Neural progenitor cell (in vitro differentiated cells): ENCODE measurements around the gene SNIP1. TPM values are rescaled to one million over a fixed set of nuclear protein-coding genes. Genes with fewer than 3 reads are reported as not detected.

Source experiments
- DNase-seq: peaks from one replicate; pipeline ENCODE4 v3.0.0-alpha.2; 2016; ENCODE audit warnings: low spot score
- H2AFZ ChIP-seq: fragments of 200-600 bp; sonication (generic); replicated peaks from 2 replicates; pipeline ENCODE4 v1.6.1; 2016; ENCODE audit warnings: antibody characterized with exemption
- H3F3A ChIP-seq: fragments of 200-600 bp; sonication (generic); 2 replicates; pipeline ENCODE4 v1.6.1; 2016; ENCODE audit warnings: antibody characterized with exemption, low read depth
- H3K27ac ChIP-seq: fragments of 200-600 bp; sonication (generic); 2 replicates; pipeline ENCODE4 v1.5.1; 2016; ENCODE audit warnings: mild to moderate bottlenecking
- H3K27me3 ChIP-seq: fragments of 200-600 bp; sonication (generic); 2 replicates; pipeline ENCODE4 v1.6.1; 2016; ENCODE audit warnings: mild to moderate bottlenecking, moderate library complexity
- H3K36me3 ChIP-seq: fragments of 200-600 bp; sonication (generic); 2 replicates; pipeline ENCODE4 v1.5.1; 2016
- H3K4me1 ChIP-seq: fragments of 200-600 bp; sonication (generic); 2 replicates; pipeline ENCODE4 v1.6.1; 2016; ENCODE audit warnings: mixed run types
- H3K4me2 ChIP-seq: fragments of 200-600 bp; sonication (generic); 2 replicates; pipeline ENCODE4 v1.6.1; 2016
- H3K4me3 ChIP-seq: fragments of 200-600 bp; sonication (generic); 2 replicates; pipeline ENCODE4 v1.5.1; 2016
- H3K79me2 ChIP-seq: fragments of 200-600 bp; sonication (generic); 2 replicates; pipeline ENCODE4 v1.6.1; 2016; ENCODE audit warnings: low read depth
- H3K9ac ChIP-seq: fragments of 200-600 bp; sonication (generic); 2 replicates; pipeline ENCODE4 v1.6.1; 2016
- H3K9me3 ChIP-seq: fragments of 200-600 bp; sonication (generic); 2 replicates; pipeline ENCODE4 v1.5.1; 2016; ENCODE audit warnings: low read depth
- H4K20me1 ChIP-seq: fragments of 200-600 bp; sonication (generic); 2 replicates; pipeline ENCODE4 v1.6.1; 2016; ENCODE audit warnings: low read depth
- H3K27ac Mint-ChIP-seq: 3 replicates; pipeline ENCODE4 v1.8.0; 2021; ENCODE audit warnings: mixed read lengths
- H3K27me3 Mint-ChIP-seq: 2 replicates; pipeline ENCODE4 v1.8.0; 2022; ENCODE audit warnings: low read depth, mild to moderate bottlenecking, inconsistent platforms, moderate library complexity, mixed read lengths; ENCODE audit not compliant: insufficient read depth
- H3K36me3 Mint-ChIP-seq: 3 replicates; pipeline ENCODE4 v1.8.0; 2021; ENCODE audit warnings: mixed read lengths
- H3K4me1 Mint-ChIP-seq: 3 replicates; pipeline ENCODE4 v1.8.0; 2021; ENCODE audit warnings: mixed read lengths
- H3K4me3 Mint-ChIP-seq: 3 replicates; pipeline ENCODE4 v1.8.0; 2021; ENCODE audit warnings: mild to moderate bottlenecking, moderate library complexity, mixed read lengths
- H3K9me3 Mint-ChIP-seq: 3 replicates; pipeline ENCODE4 v1.8.0; 2020; ENCODE audit warnings: mixed read lengths
- EZH2 ChIP-seq: fragments of 200-600 bp; sonication (generic); IDR thresholded peaks from 2 replicates; pipeline ENCODE4 v1.6.1; 2017; ENCODE audit warnings: antibody characterized with exemption, mild to moderate bottlenecking, moderate library complexity
- EZH2phosphoT487 ChIP-seq: fragments of 200-600 bp; sonication (generic); IDR thresholded peaks from 2 replicates; pipeline ENCODE4 v1.6.1; 2017; ENCODE audit warnings: antibody characterized with exemption
- total RNA-seq: library from RNA; depleted of rRNA; stranded (reverse); fragments of >200 nt; gene quantifications from 2 replicates; pipeline ENCODE4 v1.2.3, GENCODE V29; 2015; ENCODE audit warnings: low replicate concordance
- TF ChIP-seq, protein P1 (sequence below): fragments of 200-600 bp; sonication (generic); IDR thresholded peaks from 2 replicates; pipeline ENCODE4 v1.5.1; 2017; ENCODE audit warnings: antibody characterized with exemption, mild to moderate bottlenecking

Gene SNIP1
- total RNA-seq, 1 donor from 2014 or later = 15.4 TPM

DNA sequence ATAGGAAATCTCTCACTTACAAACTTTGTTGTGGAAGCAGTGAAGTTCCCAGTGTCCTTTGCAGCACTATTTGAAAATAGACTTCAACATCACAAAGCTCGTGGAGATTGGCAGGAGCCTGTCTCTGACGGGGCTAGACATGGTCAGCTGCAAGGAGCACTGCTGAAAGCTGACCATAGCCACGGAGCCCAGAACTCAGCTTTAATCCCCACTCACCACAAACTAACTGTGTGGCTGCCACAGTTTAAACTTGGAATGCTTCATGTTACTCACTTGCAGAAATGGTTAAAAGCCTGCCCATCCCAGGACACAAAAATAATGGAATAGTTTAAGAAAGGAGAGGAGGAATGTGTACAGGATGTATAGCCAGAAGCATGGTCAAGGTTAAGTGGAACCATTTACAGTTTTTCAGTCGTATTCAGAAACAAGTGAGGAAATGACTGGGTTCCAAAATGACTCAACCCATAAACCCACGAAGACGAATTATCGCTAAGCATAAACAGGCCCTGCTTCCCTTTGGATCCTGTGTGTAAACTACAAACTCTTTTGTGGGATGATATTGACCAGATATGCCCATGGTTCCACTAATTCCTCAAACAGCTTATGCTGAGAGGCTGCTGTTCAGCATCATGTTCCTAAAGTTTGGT lies 20.9 kb upstream of the SNIP1 start:
- H3K4me1 Mint-ChIP-seq = no peaks in the 10 kb centered on the region
- no peaks in the 10 kb centered on the region for H3K27me3 Mint-ChIP-seq
- TF ChIP-seq EZH2phosphoT487 (no peak), EZH2 (no peak)
- TF ChIP-seq, protein P1, sequence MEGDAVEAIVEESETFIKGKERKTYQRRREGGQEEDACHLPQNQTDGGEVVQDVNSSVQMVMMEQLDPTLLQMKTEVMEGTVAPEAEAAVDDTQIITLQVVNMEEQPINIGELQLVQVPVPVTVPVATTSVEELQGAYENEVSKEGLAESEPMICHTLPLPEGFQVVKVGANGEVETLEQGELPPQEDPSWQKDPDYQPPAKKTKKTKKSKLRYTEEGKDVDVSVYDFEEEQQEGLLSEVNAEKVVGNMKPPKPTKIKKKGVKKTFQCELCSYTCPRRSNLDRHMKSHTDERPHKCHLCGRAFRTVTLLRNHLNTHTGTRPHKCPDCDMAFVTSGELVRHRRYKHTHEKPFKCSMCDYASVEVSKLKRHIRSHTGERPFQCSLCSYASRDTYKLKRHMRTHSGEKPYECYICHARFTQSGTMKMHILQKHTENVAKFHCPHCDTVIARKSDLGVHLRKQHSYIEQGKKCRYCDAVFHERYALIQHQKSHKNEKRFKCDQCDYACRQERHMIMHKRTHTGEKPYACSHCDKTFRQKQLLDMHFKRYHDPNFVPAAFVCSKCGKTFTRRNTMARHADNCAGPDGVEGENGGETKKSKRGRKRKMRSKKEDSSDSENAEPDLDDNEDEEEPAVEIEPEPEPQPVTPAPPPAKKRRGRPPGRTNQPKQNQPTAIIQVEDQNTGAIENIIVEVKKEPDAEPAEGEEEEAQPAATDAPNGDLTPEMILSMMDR = no peak
- no peak for DNase-seq
- H3K4me3 ChIP-seq = no peak overlapping the region
- no peaks in the 10 kb centered on the region for H3K4me1 ChIP-seq
- H3K9me3 ChIP-seq = no peaks in the 10 kb centered on the region
- H3K27ac Mint-ChIP-seq = no peak overlapping the region
- H3K79me2 ChIP-seq = no peaks in the 10 kb centered on the region
- no peaks in the 10 kb centered on the region for H3F3A ChIP-seq
- no peak overlapping the region for H3K9ac ChIP-seq
- no peak overlapping the region for H3K4me2 ChIP-seq
- peaks cover 4% of the 10 kb centered on the region for H3K36me3 ChIP-seq
- no peak overlapping the region for H3K4me3 Mint-ChIP-seq
- no peaks in the 10 kb centered on the region for H3K27me3 ChIP-seq
- H3K27ac ChIP-seq = no peak overlapping the region
- H2AFZ ChIP-seq = no peak overlapping the region
- peaks cover 29% of the 10 kb centered on the region for H3K36me3 Mint-ChIP-seq
- H4K20me1 ChIP-seq = peaks cover 3% of the 10 kb centered on the region
- H3K9me3 Mint-ChIP-seq = no peaks in the 10 kb centered on the region

DNA sequence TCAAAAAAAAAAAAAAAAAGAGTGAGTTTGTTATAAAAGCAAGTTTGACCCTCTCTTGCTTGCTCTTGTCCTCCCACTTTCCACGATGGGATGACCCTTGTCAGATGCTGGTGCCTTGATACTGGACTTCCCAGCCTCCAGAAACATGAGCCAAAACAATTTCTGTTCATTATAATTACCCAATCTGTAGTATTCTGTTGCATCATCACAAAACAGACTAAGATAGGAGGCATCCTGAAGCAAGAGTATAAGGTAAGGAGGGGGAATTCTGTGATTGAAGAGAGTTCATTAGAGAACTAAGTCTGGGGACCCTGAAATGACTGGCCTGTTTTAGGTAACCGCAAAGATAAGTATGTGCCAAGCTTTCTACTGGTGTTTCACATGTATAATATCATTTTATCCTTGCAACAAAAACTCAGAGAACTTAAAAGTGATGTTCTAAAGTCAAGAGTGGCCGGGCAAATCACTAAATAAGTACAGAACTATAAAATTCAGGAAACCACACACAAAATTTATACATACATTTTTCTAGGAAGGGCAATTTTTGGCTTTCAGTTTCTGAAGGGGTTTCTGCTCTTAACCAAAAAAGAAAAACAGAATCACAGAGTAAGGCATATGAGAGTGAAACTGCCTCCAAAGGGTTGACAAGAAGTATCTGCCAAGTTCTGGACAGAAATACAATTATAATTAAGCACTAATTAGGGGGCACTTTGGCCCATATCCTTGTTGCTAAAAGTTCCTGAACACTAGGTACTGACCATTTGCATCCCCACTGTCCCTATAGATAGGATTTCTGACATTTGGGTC lies 16.6 kb upstream of the SNIP1 start:
- Mint-ChIP-seq H3K4me3 (no peak overlapping the region), H3K27me3 (no peaks in the 10 kb centered on the region), H3K4me1 (no peaks in the 10 kb centered on the region), H3K27ac (no peak overlapping the region), H3K36me3 (peaks cover 42% of the 10 kb centered on the region), H3K9me3 (no peaks in the 10 kb centered on the region)
- Histone ChIP-seq H3K79me2 (no peaks in the 10 kb centered on the region), H3K4me1 (no peaks in the 10 kb centered on the region), H3K4me2 (no peak overlapping the region), H3K9me3 (no peaks in the 10 kb centered on the region), H3K27ac (no peak overlapping the region), H3K36me3 (peaks cover 4% of the 10 kb centered on the region), H3K27me3 (no peaks in the 10 kb centered on the region), H3K4me3 (no peak overlapping the region), H3F3A (no peaks in the 10 kb centered on the region), H4K20me1 (no peaks in the 10 kb centered on the region), H3K9ac (no peak overlapping the region), H2AFZ (no peak overlapping the region)
- no peak for DNase-seq
- no peak for TF ChIP-seq EZH2
- TF ChIP-seq, protein P1 = no peak
- TF ChIP-seq EZH2phosphoT487 = no peak

DNA sequence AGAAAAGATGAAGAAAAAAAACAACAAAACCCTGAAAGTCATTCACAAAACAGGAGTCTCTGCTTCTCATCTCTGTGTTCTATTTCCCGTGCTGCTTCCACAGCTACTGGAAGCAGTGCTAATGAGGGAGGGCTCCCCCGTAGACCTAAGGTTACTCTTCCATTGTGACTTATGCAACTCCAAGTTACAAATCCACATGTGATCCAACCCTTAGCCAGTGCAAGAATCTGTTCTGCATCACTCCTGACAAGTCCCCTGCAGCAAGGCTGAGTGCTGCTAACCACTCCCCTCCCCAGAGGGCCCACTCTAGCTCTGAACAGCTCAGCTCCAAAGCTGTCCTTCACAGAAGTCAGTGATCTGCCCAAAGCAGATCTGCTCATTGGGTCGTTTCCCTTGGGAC lies 12.9 kb upstream of the SNIP1 start:
- no peaks in the 10 kb centered on the region for H4K20me1 ChIP-seq
- peaks cover 5% of the 10 kb centered on the region for H3F3A ChIP-seq
- H3K36me3 ChIP-seq = peaks cover 4% of the 10 kb centered on the region
- Mint-ChIP-seq H3K27me3 (no peaks in the 10 kb centered on the region), H3K27ac (peak overlapping the region; percentile 36), H3K9me3 (no peaks in the 10 kb centered on the region), H3K36me3 (peaks cover 43% of the 10 kb centered on the region), H3K4me1 (no peaks in the 10 kb centered on the region), H3K4me3 (no peak overlapping the region)
- H3K27ac ChIP-seq = no peak overlapping the region
- no peaks in the 10 kb centered on the region for H3K27me3 ChIP-seq
- H3K9ac ChIP-seq = no peak overlapping the region
- H3K4me2 ChIP-seq = no peak overlapping the region
- H2AFZ ChIP-seq = no peak overlapping the region
- TF ChIP-seq EZH2 (no peak), EZH2phosphoT487 (no peak)
- TF ChIP-seq, protein P1 = no peak
- DNase-seq = no peak
- no peaks in the 10 kb centered on the region for H3K4me1 ChIP-seq
- no peak overlapping the region for H3K4me3 ChIP-seq
- no peaks in the 10 kb centered on the region for H3K79me2 ChIP-seq
- no peaks in the 10 kb centered on the region for H3K9me3 ChIP-seq
